Fibroblast of upper back skin (primary cell): ENCODE results near the gene SV2C.
"Not testable (repeated sequence)": the region's sequence is repeated elsewhere in the genome, so short reads cannot be mapped to it uniquely, and the experiment has no call there.

ENCODE experiments used
- DNase-seq: peaks from one replicate; pipeline ENCODE4 v3.0.0-alpha.2; 2013

SV2C gene

DNA sequence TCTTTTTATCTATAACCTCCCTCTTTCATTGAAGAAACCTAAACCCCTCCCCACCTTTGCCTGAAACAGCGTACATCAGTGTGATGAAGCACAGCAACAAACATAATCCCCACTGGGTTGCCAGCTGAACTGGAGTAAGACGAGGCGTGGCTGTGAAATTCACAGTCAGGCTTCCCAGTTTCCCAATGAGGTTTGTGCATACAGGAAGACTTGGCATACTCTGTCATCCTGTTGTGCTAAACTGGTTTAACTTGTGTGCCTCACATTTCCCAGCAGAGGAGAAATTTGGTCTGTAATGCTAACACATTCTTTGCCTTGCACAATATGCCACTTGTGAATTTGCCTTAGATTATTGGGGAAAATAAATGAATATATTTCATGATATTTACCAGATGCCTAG is 121.5 kb downstream of the SV2C start:
- no peak for DNase-seq

DNA sequence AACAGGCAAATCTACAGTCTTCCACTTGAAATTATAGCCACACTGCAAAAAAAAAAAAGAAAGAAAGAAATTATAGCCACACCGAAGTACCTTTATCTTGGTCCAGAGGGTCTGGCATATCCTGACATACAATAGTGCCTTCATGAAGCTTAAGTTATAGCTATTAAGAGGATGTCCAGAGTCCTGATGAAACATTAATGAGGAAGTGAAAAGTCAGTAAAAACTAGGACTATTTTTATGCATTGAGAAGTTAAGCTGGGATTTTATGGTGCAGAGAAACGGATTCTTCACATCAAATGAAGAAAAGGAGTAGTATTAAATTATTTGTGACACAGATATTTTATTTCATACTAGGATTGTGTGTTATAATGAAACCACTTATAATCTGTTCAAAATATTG is 123.9 kb downstream of the SV2C start:
- no peak for DNase-seq

DNA sequence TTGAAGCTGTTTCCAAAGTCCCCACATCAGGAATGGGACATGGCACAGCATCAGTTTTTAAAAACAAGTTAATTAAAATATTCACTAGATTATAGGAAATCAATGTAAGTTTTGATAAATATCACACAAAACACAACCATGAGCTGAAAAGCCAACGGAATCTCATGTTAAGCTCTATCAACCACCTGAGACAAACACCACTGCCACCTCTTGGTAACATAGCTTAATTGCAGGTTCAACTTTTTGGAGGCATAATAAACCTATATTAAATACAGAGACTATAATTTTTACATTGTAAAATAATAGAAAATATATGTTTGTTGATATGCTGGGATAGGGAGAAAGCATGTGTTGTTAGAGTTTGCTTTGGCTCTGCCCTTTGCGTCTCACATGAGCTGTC is 126.1 kb downstream of the SV2C start:
- DNase-seq: no peak

- DNase-seq: no peak
Observed at GRCh38 chr5:76210946-76211345, 127.8 kb downstream of the SV2C start.

GRCh38 chr5:76213858-76214257 is 130.7 kb downstream of the SV2C start:
- DNase-seq: no peak

- no peak for DNase-seq
Observed at GRCh38 chr5:76216748-76217147, 133.6 kb downstream of the SV2C start.

DNA sequence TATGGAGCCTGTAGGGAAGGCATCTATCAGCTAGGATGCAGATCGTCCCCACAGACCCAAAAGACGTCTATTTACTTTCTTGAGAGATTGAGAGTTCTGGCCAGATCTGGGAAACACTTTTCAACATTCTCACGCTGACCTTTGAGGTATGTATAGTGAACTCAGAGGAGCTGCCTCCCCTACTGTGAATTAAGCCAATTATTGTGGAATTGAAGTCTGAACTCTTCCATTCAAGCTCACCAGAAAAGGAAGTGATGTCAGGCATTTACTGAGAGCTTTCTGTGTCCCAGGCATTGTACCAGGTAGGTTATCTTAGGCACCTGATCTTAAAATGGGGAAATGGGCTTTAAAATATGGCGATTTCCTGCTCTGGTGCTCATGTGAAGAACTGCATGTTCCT is 136.5 kb downstream of the SV2C start:
- DNase-seq: no peak

DNA sequence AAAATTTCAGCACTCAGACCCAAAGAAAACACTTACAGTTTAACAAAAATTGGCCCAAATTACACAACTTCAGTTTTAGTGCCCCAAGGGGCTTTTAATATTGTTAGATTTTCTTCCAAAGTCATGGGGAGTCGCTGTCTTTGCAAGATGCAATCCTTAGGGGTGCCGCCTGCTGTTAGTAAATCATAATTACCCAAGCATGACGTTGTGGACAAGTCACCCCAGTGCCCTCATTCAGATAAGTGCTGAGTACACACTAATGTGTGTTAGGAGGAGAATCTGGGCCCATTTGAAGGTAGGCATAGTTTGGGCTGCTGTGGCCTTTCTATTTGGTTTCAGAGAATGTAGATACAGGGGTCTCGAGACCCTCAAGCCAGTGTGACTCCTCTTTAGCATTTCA is 138.1 kb downstream of the SV2C start:
- DNase-seq: no peak

GRCh38 chr5:76222318-76222717 is 139.1 kb downstream of the SV2C start:
- no peak for DNase-seq

DNA sequence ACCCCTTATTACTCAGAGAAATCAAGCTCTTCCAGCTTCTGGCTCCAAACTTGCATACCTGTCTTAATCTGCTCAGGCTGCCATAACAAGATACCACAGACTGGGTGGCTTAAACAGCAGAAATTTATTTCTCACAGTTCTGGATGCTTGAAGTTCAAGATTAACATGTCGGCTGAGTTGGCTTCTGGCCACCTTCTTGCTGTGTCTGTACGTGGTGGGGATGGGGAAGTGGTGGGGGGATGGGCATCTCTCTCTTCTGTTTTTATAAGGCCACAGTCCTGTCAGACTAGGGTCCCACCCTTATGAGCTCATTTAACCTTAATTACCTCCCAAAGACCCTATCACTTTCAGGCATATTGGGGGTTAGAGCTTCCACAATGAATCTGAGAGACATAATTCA is 140.5 kb downstream of the SV2C start:
- DNase-seq: no peak

DNA sequence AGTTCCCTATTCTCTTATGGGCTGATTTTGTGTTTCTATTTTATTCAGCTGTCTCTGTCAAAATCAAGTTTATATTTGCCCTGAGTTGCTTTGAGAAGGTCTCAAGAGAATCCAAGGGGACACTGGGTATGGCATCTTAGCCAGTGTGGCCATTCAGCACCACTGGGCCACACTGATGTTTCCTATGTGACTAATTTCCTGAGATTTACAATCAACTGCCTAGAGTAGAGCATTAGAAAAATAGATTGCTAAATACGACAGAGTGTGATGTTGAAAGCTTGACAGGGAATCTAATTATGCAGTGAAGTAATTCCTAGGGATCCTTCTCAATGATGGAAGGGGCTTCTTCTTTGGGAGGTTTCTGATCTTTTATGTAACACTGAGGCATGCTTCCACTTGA is 141.7 kb downstream of the SV2C start:
- DNase-seq: no peak

DNA sequence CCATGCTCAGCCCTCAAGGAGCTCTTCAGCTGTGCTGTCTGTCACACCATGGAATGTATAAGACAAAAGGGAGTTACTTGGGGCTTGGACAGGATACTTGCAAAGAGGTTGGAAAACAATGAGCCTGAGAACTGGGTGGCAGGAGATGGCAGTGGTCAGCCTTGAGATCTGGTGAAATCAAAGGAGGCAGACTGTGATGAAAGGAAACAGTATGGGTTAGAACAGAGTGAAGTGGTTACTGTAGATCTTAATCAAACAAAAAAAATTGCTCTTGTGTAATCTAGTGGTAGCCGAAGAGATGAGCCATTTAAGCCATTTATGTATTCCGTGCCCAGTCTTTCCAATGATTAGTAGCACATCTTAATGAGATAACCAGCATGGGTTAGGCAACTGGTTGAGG is 142.2 kb downstream of the SV2C start:
- DNase-seq: no peak

DNA sequence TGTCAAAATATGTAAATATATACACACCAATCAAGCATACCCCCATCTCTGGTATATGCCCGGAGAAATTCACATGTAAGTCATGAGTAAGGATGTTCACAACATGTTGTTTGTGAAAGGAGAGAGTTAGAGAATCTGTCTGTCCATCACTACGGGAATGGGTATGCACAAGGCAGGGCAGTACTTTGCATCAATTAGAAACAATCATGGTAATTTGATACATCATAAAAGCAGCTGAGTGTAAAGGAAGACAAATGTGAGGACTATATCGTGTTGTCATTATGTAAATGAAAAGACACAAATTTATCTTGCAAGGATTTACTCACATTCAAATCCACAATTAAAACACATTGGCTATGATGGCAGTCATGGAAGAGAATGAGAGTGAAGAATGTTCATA is 146.7 kb downstream of the SV2C start:
- DNase-seq: no peak

GRCh38 chr5:76230711-76231285 is 147.6 kb downstream of the SV2C start:
- no peak for DNase-seq

DNA sequence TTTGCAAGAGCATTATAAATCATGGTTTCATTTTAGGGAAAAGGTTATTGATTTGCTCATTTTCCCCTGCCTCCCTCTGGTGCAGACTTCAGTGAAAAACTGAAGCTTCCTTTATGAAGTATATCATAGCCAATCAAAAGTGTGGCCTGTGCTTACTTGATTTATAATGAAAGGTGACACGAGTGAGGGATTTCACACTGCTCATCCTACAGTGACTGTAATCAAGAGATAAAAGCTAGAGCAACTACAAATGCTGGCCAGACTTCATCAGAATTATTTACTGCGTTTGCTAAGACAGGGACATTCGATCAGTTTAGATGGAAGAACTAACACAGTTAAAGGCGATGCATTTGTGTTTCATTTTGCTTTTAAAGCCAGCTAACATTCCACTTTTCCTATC is 151.5 kb downstream of the SV2C start:
- DNase-seq: no peak

DNA sequence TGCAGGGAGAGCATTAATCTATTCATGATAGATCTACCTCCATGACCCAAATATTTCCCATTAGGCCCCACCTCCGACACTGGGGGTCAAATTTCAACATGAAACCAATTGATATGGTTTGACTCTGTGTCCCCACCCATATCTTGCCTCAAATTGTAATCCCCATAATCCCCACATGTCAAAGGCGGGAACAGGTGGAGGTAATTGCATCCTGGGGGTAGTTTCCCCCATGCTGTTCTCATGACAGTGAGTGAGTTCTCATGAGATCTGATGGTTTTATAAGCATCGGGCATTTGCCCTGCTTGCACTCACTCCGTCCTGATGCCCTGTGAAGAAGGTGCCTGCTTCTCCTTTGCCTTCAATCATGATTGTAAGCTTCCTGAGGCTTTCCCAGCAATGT is 153.5 kb downstream of the SV2C start:
- DNase-seq: no peak

- no peak for DNase-seq
Observed at GRCh38 chr5:76240336-76240735, 157.2 kb downstream of the SV2C start.

DNA sequence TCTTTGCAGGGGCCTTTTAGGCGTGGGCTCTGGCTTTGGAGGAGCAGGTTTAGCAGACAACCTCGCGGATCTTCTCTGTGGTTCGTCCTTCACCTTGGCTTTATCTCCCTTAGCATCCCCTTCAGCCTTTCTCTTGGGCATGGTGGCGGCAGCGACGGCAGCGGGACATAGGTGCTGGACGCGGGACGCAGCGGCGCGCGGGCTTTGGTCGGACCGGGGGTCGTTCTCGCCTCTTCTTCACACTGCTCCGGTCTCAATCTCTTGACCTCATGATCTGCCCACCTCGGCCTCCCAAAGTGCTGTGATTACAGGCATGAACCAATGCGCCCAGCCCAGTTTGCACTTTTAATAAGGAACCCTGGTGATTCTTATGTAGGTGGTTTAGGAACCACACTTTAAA is 159.0 kb downstream of the SV2C start:
- DNase-seq: not testable (repeated sequence)

DNA sequence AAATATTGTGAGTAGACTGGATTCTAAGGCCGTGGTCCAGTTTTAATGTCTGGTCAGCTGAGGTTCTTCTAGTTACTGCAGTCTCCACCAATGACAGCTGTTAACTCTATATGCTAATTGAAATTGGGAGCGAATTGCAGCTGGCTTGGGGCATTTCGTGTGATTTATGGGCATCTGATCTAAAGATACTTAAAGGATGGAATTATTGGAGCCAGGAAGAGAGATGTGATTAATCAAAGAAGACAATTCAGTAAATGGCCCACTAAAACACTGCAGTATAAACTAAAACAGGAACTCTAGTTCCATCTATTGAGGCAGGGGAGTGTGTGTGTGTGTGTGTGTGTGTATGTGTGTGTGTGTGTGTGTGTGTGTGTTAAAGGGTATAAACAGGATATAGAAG is 162.4 kb downstream of the SV2C start:
- DNase-seq: no peak

GRCh38 chr5:76249621-76250020 is 166.4 kb downstream of the SV2C start:
- no peak for DNase-seq

DNA sequence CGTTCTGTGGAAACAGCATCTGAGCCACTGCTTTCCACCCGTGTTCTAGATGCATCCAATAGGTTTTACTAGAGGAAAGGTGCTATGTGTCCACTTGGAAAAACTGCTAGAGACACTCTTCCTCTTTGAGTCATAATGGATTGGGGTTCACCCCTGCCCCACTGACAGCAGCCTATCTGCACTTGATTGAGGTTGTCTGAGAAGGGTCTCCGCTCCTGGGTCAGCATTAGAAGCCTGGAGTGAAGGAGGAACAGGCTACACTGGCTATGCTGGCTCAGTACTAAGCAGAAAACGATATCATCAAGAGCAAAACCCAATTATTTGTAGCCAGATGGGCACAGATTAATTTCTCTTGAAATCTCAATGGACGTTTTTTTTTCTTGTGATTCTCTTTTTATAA is 167.3 kb downstream of the SV2C start:
- no peak for DNase-seq

DNA sequence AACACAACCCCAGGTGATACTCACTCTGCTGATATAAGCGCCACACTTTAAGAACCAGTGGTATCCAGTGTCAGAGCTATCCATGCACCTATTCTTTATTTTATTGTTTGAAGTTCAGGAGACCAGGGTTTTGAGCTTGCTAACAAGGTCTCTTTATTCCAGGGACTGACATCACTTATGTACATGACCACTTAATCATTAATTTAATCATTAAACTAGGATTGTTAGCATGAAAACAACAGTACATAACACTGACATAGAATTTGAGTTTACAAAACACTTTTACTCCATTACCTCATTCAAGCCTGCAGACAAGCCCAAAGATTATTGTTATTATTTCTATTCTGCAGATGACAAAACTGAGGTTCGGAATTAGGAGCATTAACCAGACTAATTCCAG is 168.5 kb downstream of the SV2C start:
- no peak for DNase-seq

- no peak for DNase-seq
Observed at GRCh38 chr5:76252437-76252836, 169.3 kb downstream of the SV2C start.

- peak; percentile 66 for DNase-seq
Observed at GRCh38 chr5:76256116-76256889, 173.1 kb downstream of the SV2C start.

- DNase-seq: no peak
Observed at GRCh38 chr5:76257225-76257833, 174.1 kb downstream of the SV2C start.
